Body of pancreas (tissue), 4 donors: ENCODE measurements around the gene BCL2L2.

ENCODE experiments used
- POLR2A ChIP-seq, 3 donors: fragments of 450-650 bp; IDR thresholded peaks; one replicate each; pipeline ENCODE4 v1.6.1; 2016; ENCODE audit warnings: antibody characterized with exemption in 3 of 3, mild to moderate bottlenecking in 2 of 3
- TF ChIP-seq, protein P1 (sequence below), 7 experiments: fragments of 450-650 bp in 4 of 7; fragments of 200-600 bp in 3 of 7; sonication (generic) in 3 of 7; IDR thresholded peaks; one replicate each; pipeline ENCODE4 v1.5.1; 2016 to 2019; ENCODE audit warnings: antibody characterized with exemption in 7 of 7

DNA sequence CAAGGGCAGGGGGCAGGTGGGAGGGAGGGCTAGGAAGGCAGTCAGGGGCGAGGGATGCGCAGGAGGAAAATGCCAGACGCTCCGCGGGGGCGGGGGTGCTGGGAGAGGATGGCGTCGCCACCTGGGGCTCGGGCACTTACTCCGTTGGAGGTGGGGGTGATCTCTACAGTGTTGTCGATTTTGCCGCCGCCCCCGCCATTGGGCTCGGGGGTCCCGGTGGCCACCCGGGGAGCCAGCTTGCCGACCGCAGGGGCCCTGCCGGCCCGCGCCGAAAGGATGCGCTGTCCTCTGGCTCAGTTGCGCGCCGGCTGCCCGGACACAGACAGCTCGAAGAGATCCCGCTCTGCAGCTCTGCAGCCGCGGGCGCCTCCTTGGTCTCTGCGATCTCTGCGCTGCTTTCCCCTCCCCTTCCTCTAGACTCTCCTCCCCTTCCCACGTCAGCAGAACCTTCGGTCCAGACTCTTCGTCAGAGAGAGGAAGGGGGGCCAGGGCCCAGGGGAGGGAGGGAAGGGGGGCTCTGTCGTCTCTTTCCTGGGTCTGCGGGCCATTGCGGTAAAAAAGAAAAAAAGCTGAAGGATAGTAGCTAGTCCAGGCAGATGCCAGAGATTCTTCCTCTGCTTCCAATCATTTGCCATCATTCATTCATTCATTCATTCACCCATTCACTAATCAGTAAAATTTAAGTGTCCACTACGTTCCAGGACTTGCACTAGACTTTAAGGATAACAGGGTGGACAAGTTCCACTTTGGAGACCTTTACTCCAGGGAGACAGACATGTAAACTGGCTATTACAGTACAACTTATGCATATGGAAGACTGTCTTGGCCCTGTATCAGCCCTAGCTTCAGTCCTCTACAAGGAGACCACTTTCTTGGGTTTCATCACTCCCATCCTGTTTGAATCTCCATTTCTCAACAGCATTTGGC is 46.1 kb downstream of the BCL2L2 start, which contains the start of gene SLC22A17:
- TF ChIP-seq POLR2A (IDR thresholded peaks at IDR 0.05): peak; percentile 46 to 69 (median 55)
- TF ChIP-seq, protein P1, sequence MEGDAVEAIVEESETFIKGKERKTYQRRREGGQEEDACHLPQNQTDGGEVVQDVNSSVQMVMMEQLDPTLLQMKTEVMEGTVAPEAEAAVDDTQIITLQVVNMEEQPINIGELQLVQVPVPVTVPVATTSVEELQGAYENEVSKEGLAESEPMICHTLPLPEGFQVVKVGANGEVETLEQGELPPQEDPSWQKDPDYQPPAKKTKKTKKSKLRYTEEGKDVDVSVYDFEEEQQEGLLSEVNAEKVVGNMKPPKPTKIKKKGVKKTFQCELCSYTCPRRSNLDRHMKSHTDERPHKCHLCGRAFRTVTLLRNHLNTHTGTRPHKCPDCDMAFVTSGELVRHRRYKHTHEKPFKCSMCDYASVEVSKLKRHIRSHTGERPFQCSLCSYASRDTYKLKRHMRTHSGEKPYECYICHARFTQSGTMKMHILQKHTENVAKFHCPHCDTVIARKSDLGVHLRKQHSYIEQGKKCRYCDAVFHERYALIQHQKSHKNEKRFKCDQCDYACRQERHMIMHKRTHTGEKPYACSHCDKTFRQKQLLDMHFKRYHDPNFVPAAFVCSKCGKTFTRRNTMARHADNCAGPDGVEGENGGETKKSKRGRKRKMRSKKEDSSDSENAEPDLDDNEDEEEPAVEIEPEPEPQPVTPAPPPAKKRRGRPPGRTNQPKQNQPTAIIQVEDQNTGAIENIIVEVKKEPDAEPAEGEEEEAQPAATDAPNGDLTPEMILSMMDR (IDR thresholded peaks at IDR 0.05): peak in 2 of 7 experiments; percentile 5 to 8
